Tibial artery (tissue), 4 donors: ENCODE data around the gene REV1.

Source experiments
- DNase-seq, 2 donors: peaks; one replicate each; pipeline ENCODE4 v3.0.0-alpha.2; 2019
- H3K27ac ChIP-seq, 2 donors: fragments of 200-600 bp; sonication (generic) in 1 of 2; 1 replicate in 1 of 2; 2 replicates in 1 of 2; pipeline ENCODE4 v1.5.1; 2018 to 2019; ENCODE audit warnings: mild to moderate bottlenecking in 1 of 2
- H3K27me3 ChIP-seq, 2 donors: fragments of 200-600 bp; sonication (generic) in 1 of 2; one replicate each; pipeline versions ENCODE4 v1.5.1 to v1.6.0; 2016 to 2019
- H3K36me3 ChIP-seq, 3 donors: fragments of 200-600 bp; sonication (generic) in 2 of 3; one replicate each; pipeline ENCODE4 v1.5.1; 2016 to 2019; ENCODE audit warnings: mild to moderate bottlenecking in 2 of 3
- H3K4me1 ChIP-seq, 4 donors: fragments of 200-600 bp; sonication (generic) in 2 of 4; 1 replicate in 3 of 4; 2 replicates in 1 of 4; pipeline ENCODE4 v1.5.1; 2016 to 2019
- H3K4me3 ChIP-seq, 2 donors: fragments of 200-600 bp; sonication (generic) in 1 of 2; 1 replicate in 1 of 2; 2 replicates in 1 of 2; pipeline ENCODE4 v1.5.1; 2018 to 2019; ENCODE audit warnings: mild to moderate bottlenecking in 2 of 2
- H3K9me3 ChIP-seq, 3 donors: fragments of 200-600 bp; sonication (generic) in 1 of 3; one replicate each; pipeline ENCODE4 v1.5.1; 2016 to 2019
- intact Hi-C: fragments of 100-400 bp; cut with DNase I; formaldehyde crosslinking; loops from one replicate; pipeline ENCODE4 v1.15.0; 2023; ENCODE audit warnings: low total_unique reads
- TF ChIP-seq, protein P1 (sequence below), 2 experiments: fragments of 200-600 bp in 1 of 2; fragments of 450-650 bp in 1 of 2; IDR thresholded peaks; one replicate each; pipeline ENCODE4 v1.5.1; 2017 to 2019; ENCODE audit warnings: antibody characterized with exemption in 2 of 2, mild to moderate bottlenecking in 1 of 2, moderate library complexity in 1 of 2

REV1 gene

DNA sequence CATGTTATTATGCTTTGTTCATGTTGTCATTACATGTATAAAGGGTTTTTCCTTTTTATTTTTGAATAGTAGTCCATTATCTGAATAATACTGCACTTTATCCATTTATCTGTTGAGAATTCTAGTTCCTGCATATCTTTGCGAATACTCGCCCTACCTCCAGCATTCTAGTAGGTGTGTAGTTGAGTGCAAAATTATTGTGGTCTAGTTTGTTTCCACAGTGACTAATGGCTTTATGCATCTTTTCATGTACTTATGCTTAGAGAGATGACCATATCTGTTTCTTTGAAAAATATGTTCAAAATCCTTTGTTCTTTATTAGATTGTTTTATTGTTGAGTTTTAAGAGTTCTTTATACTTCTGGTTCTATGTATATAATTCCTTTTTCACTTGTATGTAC, 103.8 kb downstream of the REV1 start:
- intact Hi-C loops, result no loop called here
- TF ChIP-seq, protein P1, sequence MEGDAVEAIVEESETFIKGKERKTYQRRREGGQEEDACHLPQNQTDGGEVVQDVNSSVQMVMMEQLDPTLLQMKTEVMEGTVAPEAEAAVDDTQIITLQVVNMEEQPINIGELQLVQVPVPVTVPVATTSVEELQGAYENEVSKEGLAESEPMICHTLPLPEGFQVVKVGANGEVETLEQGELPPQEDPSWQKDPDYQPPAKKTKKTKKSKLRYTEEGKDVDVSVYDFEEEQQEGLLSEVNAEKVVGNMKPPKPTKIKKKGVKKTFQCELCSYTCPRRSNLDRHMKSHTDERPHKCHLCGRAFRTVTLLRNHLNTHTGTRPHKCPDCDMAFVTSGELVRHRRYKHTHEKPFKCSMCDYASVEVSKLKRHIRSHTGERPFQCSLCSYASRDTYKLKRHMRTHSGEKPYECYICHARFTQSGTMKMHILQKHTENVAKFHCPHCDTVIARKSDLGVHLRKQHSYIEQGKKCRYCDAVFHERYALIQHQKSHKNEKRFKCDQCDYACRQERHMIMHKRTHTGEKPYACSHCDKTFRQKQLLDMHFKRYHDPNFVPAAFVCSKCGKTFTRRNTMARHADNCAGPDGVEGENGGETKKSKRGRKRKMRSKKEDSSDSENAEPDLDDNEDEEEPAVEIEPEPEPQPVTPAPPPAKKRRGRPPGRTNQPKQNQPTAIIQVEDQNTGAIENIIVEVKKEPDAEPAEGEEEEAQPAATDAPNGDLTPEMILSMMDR (IDR thresholded peaks at IDR 0.05), result no peak
- no peaks in the 10 kb centered on the region for H3K27me3 ChIP-seq

DNA sequence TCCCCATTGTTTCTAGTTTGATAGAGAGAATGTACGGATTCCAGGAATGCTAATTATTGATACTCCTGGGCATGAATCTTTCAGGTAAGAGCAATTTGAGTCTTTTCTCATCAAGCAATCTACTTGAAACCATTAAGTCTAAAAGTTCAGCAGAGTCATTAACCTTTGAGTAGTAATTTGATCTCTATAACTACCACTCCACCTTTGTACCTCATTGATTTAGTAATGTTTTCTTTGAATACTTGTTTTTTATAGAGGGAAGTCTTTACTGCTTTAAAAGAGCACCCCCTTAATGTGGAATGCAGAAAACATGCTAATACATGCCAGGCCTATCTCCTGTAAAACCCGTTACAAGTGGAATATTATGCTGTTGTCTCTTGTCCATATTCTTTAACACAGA, 107.7 kb downstream of the REV1 start:
- intact Hi-C loops, result no loop called here
- peaks cover 54 to 78% (median 64%) of the 10 kb centered on the region in 3 donors for H3K36me3 ChIP-seq
- TF ChIP-seq, protein P1 (IDR thresholded peaks at IDR 0.05), result no peak

More for the DNA sequence above, 103.8 kb downstream of the REV1 start:
- no peak overlapping the region for H3K27ac ChIP-seq
- no peak for DNase-seq
- peaks cover 37 to 53% (median 38%) of the 10 kb centered on the region in 3 donors for H3K36me3 ChIP-seq
- peaks cover 0 to 4% (median 0%) of the 10 kb centered on the region in 4 donors for H3K4me1 ChIP-seq
- H3K9me3 ChIP-seq, result no peaks in the 10 kb centered on the region
- no peak overlapping the region for H3K4me3 ChIP-seq

DNA sequence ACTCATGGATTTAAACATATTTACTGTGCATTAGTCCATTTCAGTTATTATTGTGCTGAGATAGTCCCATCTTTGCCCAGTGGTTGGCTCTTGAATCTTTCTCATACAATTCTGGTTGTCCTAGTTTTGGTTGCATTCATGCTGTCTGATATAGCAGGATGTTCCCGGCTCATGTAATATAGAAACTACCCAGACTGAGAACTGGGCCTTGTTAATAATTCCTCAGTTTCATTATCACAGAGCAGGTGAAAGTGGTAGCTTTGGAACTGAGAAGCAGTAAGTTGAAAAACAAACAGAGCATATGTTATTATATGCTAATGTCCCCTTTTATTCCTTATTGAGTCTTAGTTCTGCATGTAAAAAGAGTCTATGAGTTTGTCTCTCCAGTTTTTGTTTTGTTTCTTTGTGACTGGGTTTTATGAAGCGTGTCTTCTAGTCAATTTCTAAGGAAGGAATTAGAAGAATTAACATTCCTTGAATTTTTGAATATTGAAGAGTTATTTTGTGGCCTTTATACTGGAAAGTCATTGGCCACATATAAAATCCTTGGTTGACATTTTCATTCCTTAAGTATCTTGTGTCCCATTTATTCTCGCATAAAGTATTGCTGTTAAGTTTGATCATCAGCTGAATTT, 109.3 kb downstream of the REV1 start:
- Histone ChIP-seq H3K27ac (no peak overlapping the region), H3K9me3 (no peaks in the 10 kb centered on the region), H3K36me3 (peaks cover 66 to 90% (median 74%) of the 10 kb centered on the region in 3 donors), H3K27me3 (no peaks in the 10 kb centered on the region), H3K4me1 (no peaks in the 10 kb centered on the region), H3K4me3 (no peak overlapping the region)
- intact Hi-C loops, result no loop called here
- no peak for DNase-seq
- TF ChIP-seq, protein P1 (IDR thresholded peaks at IDR 0.05), result no peak

More for the DNA sequence above, 107.7 kb downstream of the REV1 start:
- H3K9me3 ChIP-seq, result no peaks in the 10 kb centered on the region
- no peak overlapping the region for H3K4me3 ChIP-seq
- no peaks in the 10 kb centered on the region for H3K4me1 ChIP-seq
- H3K27me3 ChIP-seq, result no peaks in the 10 kb centered on the region
- H3K27ac ChIP-seq, result no peak overlapping the region
- DNase-seq, result no peak

DNA sequence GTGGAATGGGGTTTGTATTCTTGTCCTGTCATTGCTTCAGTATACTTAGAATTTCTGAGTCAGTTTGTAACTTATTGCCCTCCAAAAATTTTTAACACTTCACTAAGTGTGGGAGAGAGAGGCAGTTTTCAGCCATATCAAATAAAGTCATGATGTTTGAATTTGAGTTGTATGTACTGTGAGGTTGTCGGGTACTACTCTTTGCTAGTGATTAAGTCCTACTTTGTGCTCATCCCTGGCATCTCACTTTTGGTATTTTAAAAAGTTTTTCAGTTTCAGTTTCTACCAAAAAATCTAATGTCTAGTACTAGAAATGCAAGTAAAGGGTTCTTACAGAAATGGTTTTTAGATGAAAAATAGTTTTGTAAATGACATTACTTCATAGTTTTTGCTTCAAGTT, 111.9 kb downstream of the REV1 start:
- H3K9me3 ChIP-seq, result no peaks in the 10 kb centered on the region
- H3K4me1 ChIP-seq, result no peaks in the 10 kb centered on the region
- DNase-seq, result no peak
- no peak overlapping the region for H3K4me3 ChIP-seq
- TF ChIP-seq, protein P1 (IDR thresholded peaks at IDR 0.05), result no peak
- intact Hi-C loops, result no loop called here
- peaks cover 68 to 93% (median 79%) of the 10 kb centered on the region in 3 donors for H3K36me3 ChIP-seq
- H3K27ac ChIP-seq, result no peak overlapping the region
- H3K27me3 ChIP-seq, result no peaks in the 10 kb centered on the region

DNA sequence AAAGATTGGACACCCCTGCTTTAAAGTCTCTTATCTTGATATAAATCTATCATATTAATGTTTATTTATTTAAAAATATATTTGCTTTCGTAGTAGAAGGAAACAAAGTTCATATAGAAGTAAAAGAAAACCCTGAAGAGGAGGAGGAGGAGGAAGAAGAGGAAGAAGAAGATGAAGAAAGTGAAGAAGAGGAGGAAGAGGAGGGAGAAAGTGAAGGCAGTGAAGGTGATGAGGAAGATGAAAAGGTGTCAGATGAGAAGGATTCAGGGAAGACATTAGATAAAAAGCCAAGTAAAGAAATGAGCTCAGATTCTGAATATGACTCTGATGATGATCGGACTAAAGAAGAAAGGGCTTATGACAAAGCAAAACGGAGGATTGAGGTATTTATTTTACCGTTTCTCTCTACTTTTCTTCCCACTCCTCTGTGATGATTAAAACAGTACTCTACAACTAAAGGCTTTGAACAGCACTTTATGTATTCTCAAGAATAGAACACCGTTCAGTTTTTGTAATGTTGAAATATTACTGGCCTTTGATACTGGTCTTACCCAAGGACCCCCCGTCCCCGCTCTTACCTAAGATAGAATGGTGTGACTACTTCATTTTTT, 113.5 kb downstream of the REV1 start:
- no peak for DNase-seq
- Histone ChIP-seq H3K4me3 (no peak overlapping the region), H3K4me1 (no peaks in the 10 kb centered on the region), H3K27ac (no peak overlapping the region), H3K27me3 (no peaks in the 10 kb centered on the region), H3K9me3 (no peaks in the 10 kb centered on the region), H3K36me3 (peaks cover 76 to 93% (median 82%) of the 10 kb centered on the region in 3 donors)
- intact Hi-C loops, result no loop called here
- TF ChIP-seq, protein P1 (IDR thresholded peaks at IDR 0.05), result no peak
